Medulla oblongata (tissue), 1 donor: ENCODE data around the gene MED9.
A peak's percentile ranks its signal among the peaks of the same experiment; 100 is the strongest.

Source experiments
- DNase-seq: peaks from one replicate; pipeline ENCODE4 v3.0.0-alpha.2; 2015; ENCODE audit errors: extremely low spot score

Gene MED9

DNA sequence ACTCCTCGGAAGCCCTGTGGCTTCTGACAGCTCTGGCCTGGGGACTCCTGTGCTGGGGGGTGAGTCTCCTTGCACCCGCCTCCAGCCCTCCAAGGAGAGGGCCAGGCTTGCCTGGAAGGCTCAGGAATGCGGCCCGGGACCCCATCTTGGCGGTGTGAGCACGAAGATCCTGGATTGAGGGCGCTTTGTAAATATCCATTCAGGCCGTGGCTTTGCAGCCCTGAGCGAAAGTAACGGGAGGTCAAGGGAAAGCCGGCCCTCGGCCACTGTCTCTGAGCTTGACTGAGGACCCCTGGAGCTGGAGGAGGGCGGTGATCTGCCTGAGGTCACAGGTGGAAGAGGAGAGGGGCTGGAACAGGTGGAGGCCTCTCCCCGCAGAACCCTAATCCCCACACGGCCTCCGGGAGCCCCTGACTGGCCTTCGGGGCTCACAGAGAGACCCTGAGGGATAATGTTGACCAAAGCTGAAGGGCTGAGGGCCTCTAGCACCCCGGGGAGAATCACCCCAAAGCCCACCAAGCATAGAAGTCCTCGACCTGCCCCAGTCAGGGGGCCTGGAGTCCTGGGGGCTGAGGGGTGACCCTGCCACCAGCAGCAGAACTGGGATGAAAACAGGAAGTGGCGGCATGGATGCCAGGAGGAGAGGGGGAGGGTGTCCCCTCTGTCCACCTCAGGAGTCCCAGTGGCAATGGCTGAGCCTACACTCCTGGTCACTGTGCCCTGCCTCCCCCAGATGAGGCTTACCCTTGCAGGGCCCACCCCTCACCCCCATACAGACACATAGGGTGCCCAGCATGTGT, 27.7 kb downstream of the MED9 start:
- DNase-seq, result no peak

- DNase-seq, result no peak
These were observed 28.4 kb downstream of the MED9 start for GRCh38 chr17:17505151-17505550.

DNA sequence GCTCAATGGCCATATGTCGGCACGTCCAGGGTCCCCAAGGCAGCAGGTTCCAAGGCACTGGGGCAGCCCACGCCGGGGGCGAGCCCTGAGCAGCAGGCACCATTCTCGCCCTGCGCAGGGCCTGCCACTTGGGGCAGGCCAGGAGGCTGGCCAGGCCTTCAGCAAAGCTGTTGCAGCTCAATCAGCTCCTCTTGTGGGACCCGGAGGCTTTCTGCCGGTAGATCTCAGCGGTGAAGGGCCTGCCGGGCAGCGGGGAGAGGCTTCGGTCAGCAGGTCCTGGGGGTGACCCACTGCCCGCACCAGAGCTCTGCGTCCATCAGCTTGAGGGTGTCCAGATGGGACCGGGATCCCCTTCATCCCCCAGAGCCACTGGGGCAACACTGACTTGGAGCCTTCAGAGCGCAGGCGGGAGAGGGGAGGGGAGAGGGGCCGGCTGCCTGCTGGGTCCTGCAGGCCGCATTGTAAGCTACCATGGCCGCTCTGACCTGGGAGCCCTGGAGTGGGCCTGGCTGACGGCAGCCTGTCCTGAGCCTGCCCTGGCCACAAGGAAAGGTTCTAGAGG, 28.9 kb downstream of the MED9 start:
- no peak for DNase-seq

DNA sequence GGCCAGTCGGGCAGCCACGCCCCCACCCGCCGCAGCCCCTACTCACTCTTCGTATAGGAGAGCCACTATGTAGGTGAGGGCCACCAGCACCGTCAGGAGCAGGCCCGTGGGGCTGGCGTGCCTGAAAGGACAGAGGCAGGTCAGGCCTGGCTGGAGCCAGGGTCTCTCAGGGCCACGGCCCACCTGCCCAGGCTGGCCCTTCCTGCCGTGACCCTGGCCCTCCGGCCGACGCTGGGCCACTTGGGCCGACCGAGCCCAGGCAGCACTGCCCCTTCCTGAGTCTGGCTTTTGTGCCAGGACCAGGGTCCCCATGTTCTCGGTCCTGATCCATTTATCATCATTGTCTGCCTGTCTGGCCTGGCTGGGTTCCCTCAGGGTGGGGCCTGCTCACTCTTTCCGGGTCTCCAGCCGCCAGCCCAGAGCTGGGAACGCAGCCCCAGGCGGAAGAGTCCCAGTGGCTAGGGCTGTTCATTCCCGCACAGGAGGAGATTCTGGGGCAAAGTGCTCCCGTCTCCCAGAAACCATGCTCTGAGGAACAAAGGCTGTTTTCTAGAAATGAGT, 29.5 kb downstream of the MED9 start:
- DNase-seq, result peak; percentile 61

GRCh38 chr17:17506893-17507464, 30.2 kb downstream of the MED9 start:
- peak; percentile 14 for DNase-seq

GRCh38 chr17:17507465-17508011, 30.7 kb downstream of the MED9 start:
- no peak for DNase-seq

GRCh38 chr17:17508019-17508535, 31.3 kb downstream of the MED9 start:
- no peak for DNase-seq

- no peak for DNase-seq
These were observed 32.1 kb downstream of the MED9 start for GRCh38 chr17:17508646-17509591.

- no peak for DNase-seq
These were observed 33.0 kb downstream of the MED9 start for GRCh38 chr17:17509601-17510425.

GRCh38 chr17:17510456-17511292, 33.9 kb downstream of the MED9 start:
- no peak for DNase-seq

GRCh38 chr17:17511293-17511741, 34.5 kb downstream of the MED9 start:
- no peak for DNase-seq

- DNase-seq, result no peak
These were observed 35.4 kb downstream of the MED9 start for GRCh38 chr17:17511881-17512858.

GRCh38 chr17:17512866-17513265, 36.1 kb downstream of the MED9 start:
- DNase-seq, result no peak

DNA sequence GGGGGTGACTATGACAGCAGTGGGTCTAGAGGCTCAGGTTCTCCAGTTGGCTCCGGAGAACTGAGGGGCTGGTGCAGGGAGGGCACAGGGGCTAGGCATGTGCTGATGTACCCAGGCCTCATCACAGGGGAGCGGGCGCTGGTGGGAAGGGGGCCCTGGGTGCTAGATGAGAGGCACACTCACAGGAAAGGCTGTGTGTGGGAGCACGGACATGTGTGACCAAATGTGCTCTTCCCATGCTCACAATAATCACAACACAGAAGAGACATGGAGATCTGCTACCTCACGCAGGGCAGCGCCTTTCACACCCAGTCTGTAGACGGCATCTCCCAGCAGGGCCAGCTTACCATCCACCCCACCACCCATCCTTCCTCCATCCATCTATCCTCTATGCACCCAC, 36.8 kb downstream of the MED9 start:
- no peak for DNase-seq

DNA sequence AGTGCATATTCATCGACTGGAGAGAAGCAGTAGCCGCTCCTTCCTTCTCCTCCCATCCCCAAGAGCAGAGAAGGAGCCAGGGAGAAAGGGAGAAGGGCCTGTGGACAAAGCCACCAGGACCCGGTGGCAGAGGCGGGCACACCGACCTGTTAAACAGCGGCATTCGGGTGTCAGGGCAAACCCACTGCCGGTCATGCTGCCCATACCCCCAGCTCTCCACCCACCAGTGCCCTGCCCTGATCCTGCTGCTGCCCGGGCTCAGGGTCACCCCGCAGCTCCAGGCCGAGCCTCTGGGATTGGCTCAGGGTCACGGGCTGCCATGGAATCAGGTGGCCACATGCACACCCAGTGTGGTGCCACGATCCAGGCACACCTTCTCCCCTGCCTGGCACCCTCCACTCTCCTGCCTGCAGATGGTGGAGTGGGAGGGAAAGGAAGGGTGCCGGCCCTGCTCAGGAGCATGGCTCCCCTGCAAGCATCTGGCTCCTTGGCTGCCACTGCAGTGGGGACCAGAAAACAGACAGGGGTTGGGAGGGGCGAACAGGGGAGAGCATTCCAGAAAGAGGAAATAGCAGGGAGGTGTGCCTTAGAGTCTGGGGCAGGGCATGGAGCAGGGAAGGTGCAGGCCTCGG, 37.7 kb downstream of the MED9 start:
- DNase-seq, result no peak

- DNase-seq, result no peak
These were observed 38.5 kb downstream of the MED9 start for GRCh38 chr17:17514993-17515933.
